D721Med (cell line): ENCODE results near the gene MVK.

Experiments
- DNase-seq: peaks from one replicate; pipeline ENCODE4 v3.0.0; 2011; ENCODE audit warnings: low spot score; ENCODE audit not compliant: insufficient read length
- FAIRE-seq: peaks from 2 replicates; lab custom pipeline; 2011; peaks lifted over from hg19 to GRCh38; lab: Jason Lieb, UNC
- TF ChIP-seq, protein P1 (sequence below): IDR thresholded peaks from 2 replicates; pipeline ENCODE4 v1.5.1; 2012; ENCODE audit warnings: mild to moderate bottlenecking, control low read depth; ENCODE audit not compliant: insufficient read depth; ENCODE audit errors: missing control alignments

The MVK gene

DNA sequence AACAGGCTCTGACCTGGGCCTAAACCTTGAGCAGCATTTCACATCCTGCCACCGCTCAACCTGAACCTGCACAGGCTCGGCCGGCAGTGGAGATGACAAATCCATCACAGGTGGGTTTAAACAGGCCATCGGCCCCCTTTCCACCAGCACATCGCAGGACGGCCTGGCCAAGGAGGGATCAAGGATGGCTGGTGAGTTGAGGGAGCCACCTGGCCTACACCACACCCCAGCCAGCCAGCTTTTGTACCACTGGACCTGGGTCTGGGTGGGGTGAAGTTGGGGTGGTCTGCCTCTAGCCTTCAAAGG is 14.4 kb upstream of the MVK start:
- FAIRE-seq (no peak), DNase-seq (no peak)
- TF ChIP-seq, protein P1, sequence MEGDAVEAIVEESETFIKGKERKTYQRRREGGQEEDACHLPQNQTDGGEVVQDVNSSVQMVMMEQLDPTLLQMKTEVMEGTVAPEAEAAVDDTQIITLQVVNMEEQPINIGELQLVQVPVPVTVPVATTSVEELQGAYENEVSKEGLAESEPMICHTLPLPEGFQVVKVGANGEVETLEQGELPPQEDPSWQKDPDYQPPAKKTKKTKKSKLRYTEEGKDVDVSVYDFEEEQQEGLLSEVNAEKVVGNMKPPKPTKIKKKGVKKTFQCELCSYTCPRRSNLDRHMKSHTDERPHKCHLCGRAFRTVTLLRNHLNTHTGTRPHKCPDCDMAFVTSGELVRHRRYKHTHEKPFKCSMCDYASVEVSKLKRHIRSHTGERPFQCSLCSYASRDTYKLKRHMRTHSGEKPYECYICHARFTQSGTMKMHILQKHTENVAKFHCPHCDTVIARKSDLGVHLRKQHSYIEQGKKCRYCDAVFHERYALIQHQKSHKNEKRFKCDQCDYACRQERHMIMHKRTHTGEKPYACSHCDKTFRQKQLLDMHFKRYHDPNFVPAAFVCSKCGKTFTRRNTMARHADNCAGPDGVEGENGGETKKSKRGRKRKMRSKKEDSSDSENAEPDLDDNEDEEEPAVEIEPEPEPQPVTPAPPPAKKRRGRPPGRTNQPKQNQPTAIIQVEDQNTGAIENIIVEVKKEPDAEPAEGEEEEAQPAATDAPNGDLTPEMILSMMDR, result no peak

DNA sequence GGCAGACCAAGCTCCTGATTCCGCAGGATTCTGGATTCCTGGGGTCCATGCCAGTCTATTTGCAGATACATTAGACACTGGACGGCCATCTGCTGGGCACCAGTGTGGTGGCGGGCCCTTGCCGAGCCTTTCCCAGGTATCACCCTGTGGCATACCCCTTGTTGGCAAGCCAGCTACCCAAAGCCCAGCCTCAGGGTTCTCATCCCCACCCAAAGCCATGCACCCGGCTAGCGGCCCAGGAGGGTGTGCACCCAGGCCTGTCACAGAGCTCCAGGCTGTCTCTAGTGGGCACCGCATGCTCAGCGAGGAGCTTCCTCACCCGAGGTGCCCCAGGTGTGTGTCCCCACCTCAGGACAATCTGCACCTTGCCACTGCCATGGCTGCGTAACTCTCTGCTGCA is 14.0 kb upstream of the MVK start:
- FAIRE-seq (no peak), DNase-seq (no peak)
- TF ChIP-seq, protein P1, result no peak

DNA sequence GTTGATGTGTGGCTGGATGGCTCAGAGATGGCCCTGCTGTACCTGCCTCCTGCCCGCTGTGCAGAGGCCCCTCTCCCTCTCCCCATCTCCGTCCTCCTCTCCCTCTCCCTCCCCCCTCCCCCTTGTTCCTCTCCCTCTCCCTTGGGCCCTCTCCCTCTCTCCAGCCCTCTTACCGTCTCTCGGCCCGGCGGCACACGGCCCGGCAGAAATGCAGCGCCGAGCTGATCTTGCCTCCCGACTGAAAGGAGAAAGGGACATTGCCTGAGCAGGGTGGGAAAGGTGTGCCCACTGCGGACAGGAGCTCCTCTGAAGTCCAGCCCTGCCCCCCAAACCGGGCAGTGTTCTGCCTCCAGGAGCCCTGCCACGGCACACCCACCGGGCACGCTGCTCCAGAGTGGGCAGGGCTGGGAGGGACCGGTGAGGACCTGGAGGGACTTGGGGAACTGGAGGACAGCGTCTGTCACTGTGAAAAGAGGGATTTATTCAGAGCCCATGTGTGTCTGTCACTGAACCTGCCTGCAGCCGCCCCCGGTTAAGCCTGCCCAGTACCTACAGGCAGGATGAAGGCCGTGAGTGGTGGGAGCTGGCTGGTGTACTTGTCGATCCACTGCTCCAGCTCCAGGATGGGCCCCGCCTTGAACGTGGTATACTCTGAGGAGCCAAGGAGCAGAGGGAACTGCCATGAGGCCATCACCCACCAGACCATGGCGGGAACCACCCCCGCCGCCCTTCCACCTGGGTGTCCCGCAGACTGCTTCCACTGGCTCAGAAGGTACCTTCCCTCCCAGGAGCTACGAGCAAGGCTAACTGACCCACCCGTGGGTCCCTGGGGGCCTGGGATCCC is 12.5 kb upstream of the MVK start:
- FAIRE-seq, result no peak
- DNase-seq, result no peak
- TF ChIP-seq, protein P1, result no peak

DNA sequence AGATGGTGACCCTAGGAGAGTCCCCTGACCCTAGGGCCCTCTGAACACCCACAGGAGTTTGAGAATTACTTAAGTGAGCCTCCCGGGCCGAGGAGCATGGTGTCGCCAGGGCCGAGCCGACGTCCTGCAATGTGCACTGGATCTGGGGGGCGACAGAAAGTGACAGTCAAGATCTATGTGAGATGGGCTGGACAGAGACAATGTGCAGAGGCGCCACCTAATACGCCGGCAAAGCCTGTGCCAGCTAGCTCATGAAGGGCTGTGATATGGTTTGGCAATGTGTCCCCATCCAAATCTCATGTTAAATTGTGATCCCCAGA is 11.9 kb upstream of the MVK start:
- FAIRE-seq (no peak), DNase-seq (no peak)
- TF ChIP-seq, protein P1, result no peak

DNA sequence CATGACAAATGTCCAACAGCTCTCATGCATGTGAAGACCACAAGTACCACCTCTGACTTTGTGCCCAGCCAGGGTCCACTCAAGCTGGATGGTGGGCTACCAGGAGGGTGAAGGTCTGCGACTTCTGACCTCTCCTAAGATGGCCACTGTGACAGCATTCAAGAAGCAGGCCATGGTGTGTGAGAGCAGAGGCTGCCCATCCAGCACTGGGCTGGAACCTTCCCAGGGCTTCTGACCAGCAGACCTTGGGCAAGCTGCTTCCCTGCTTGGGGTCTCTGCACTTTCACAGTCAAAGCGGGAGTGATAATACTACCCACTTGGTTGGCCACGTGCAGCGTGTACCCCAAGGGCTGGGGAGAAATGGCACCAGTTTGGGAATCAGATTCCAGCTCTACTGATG is 10.7 kb upstream of the MVK start:
- FAIRE-seq (no peak), DNase-seq (no peak)

DNA sequence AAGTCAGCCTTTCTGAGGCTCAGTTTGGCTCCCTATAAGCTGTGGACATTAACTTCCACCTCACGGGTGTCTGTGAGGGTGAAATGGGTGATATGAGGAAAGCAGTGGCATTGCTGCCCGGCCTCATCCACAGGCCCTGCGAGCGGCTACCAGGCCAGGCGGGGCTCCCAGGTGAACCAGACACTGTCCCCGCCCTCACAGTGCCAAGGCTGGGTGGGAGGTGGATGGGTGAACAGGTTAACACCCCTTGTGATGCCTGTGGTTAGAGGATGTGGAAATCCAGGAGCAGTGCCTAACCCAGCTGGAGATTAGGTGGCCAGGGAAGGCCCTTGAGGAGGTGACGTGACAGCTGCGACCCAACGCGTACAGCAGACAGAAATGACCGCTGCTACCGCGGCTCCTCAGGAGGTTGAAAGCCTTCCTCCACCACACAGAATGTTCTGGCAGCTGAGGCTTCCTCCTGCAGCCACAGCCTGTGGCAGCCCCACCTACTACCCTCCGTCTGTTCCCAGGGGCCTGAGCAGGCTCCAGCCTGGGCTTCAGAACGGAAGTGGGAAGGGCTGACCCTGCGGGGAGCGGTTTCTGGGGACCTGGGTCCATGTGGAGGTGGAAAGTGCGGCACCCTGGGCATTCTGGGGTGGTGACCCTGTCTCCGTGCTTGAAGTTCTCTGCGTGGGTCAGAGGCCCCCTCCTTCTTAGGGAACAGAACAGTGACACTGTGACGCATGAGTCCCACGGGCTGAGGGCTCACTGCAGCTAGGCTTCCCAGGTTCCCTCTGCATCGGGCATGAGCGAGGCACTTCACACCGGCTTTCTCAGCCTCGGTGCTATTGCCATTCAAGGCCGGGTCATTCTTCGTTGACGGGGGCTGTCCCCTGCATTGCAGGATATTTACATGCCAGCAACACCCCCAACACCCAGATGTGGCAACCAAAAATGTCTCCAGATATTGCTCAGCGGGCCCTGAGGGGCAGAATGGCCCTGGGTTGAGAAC is 10.0 kb upstream of the MVK start:
- no peak for DNase-seq
- FAIRE-seq, result no peak
- TF ChIP-seq, protein P1, result no peak

More for the DNA sequence above, 10.7 kb upstream of the MVK start:
- TF ChIP-seq, protein P1, result no peak
